Ovary (tissue), 10 donors: ENCODE results near the gene TP53TG5. TPM values are rescaled to one million over a fixed set of nuclear protein-coding genes. Genes with fewer than 3 reads are reported as not detected.
A peak's percentile ranks its signal among the peaks of the same experiment; 100 is the strongest.

Experiments used
- DNase-seq, 5 donors: peaks; one replicate each; pipeline ENCODE4 v3.0.0-alpha.2; 2019 to 2020
- H3K27ac ChIP-seq, 2 donors: fragments of 200-600 bp; one replicate each; pipeline versions ENCODE4 v1.5.1 to v1.8.0; 2019 to 2022
- H3K27me3 ChIP-seq: fragments of 200-600 bp; one replicate; pipeline ENCODE4 v1.8.0; 2022
- H3K36me3 ChIP-seq: fragments of 200-600 bp; sonication (generic); one replicate; pipeline ENCODE4 v1.5.1; 2019
- H3K4me1 ChIP-seq: one replicate; pipeline ENCODE4 v1.8.1; 2013; ENCODE audit warnings: mild to moderate bottlenecking, moderate library complexity; ENCODE audit not compliant: insufficient read depth
- H3K4me3 ChIP-seq: fragments of 200-600 bp; sonication (generic); one replicate; pipeline ENCODE4 v1.5.1; 2017
- H3K9me3 ChIP-seq, 2 donors: fragments of 200-600 bp in 1 of 2; sonication (generic) in 1 of 2; one replicate each; pipeline versions ENCODE4 v1.5.1 to v1.8.1; 2013 to 2019; ENCODE audit warnings: mild to moderate bottlenecking in 1 of 2, moderate library complexity in 1 of 2
- EP300 ChIP-seq: sonication (generic); formaldehyde crosslinking; IDR thresholded peaks from one replicate; pipeline ENCODE4 v1.6.1; 2017; ENCODE audit warnings: antibody characterized with exemption
- POLR2A ChIP-seq: fragments of 450-650 bp; IDR thresholded peaks from one replicate; pipeline ENCODE4 v1.6.1; 2017; ENCODE audit warnings: antibody characterized with exemption, mild to moderate bottlenecking, moderate library complexity
- WGBS, 3 donors: extraction: QIAGEN DNeasy Blood & Tissue Kit in 1 of 3; methylation state at CpG; one replicate each; pipeline versions ENCODE4 v1.1.5 to v1.1.7; 2013 to 2017; 5-methylcytosine and 5-hydroxymethylcytosine counted together
- intact Hi-C, 4 donors: fragments of 100-400 bp; cut with DNase I; formaldehyde crosslinking; loops; one replicate each; pipeline versions ENCODE4 v1.11.0 to v1.15.1; 2022 to 2023
- long read RNA-seq, 3 donors: library from polyadenylated mRNA in 2 of 3; unstranded in 2 of 3; transcript quantifications; one replicate each; pipeline ENCODE4 v2.0.0 and lab custom pipeline, GENCODE V29; 2021 to 2026
- polyA plus RNA-seq, 2 donors: library from polyadenylated mRNA; stranded (reverse); fragments of 200-250 nt in 1 of 2; fragments of 350-450 nt in 1 of 2; fragmentation: Illumina TruSeq in 1 of 2; extraction: RNeasy Lipid Tissue Mini Kit (QIAGEN cat#74804) in 1 of 2; gene quantifications; one replicate each; pipeline ENCODE4 v1.2.3, GENCODE V29; 2013 to 2014
- total RNA-seq, 7 donors: library from RNA; depleted of rRNA in 2 of 7; stranded (reverse); fragments of >200 nt in 2 of 7; fragmentation: NEBNext Ultra II Directional in 3 of 7; extraction: Animal tissue kit (Norgen Biotek cat#: 25700) in 3 of 7; gene quantifications; one replicate each; pipeline versions ENCODE4 v1.1.0 to v1.2.4, GENCODE V29; 2016 to 2023
- TF ChIP-seq, protein P1 (sequence below), 3 donors: fragments of 450-650 bp in 2 of 3; fragments of 200-600 bp in 1 of 3; IDR thresholded peaks; one replicate each; pipeline versions ENCODE4 v1.5.1 to v1.8.0; 2016 to 2022; ENCODE audit warnings: antibody characterized with exemption in 3 of 3, mild to moderate bottlenecking in 1 of 3
- donor health status: DM: no; HTN: no; CAD: no; lungs with moderate emphysema.
- donor health status: DM: no; HTN: no; CAD: no.
- donor health status: Bipolar disorder and iron deficiency.
- donor health status: DM: yes; HTN: yes; CAD: no.
- donor health status: DM: no; HTN: no; CAD: no.
- donor health status: DM: yes; HTN: yes; CAD: no.

The TP53TG5 gene
- under 1 TPM in 2 of 7 donors, not detected in 5; 0.42 to 0.89 TPM for total RNA-seq
- polyA plus RNA-seq = under 1 TPM in 1 of 2 donors, not detected in 1; 0.02 TPM
- long read RNA-seq, donor 1 = 0 reads
- long read RNA-seq, donor 2 = 0 reads
- long read RNA-seq, donor 3, partial matches to known transcripts = 0 of 2 reads
- long read RNA-seq, donor 3, other reads (novel, unspliced or antisense) = 2 of 2 reads

DNA sequence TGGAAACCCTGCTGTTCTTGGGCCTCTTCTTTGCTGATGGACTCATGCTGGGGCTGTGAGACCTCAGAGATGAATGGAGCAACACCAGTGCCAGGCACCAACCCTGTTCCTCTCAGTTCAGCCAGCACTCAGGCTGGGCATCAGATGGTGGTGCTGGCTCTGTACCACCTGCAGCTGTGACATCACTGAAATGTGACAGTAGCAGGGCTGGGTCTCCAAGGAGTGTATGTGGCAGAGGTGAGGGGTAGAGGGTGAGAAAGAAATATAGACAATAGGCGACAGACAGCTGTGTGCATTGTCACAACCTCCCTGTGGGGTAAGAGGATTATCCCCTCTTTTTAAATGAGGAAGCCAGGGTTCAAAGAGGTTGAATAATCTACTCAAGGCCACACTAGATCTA is at the start of gene TP53TG5:
TSS of gene TP53TG5 (minus strand) at position 135 of the 400 bp plus-strand sequence. CDS start at position 46, 89 bp downstream.
- Histone ChIP-seq H3K4me1 (no peaks in the 10 kb centered on the region), H3K36me3 (no peaks in the 10 kb centered on the region), H3K27ac (no peak within 1 kb of the TSS), H3K9me3 (no peaks in the 10 kb centered on the region), H3K4me3 (no peak within 1 kb of the TSS), H3K27me3 (no peaks in the 10 kb centered on the region)
- DNase-seq = no peak
- TF ChIP-seq, protein P1, sequence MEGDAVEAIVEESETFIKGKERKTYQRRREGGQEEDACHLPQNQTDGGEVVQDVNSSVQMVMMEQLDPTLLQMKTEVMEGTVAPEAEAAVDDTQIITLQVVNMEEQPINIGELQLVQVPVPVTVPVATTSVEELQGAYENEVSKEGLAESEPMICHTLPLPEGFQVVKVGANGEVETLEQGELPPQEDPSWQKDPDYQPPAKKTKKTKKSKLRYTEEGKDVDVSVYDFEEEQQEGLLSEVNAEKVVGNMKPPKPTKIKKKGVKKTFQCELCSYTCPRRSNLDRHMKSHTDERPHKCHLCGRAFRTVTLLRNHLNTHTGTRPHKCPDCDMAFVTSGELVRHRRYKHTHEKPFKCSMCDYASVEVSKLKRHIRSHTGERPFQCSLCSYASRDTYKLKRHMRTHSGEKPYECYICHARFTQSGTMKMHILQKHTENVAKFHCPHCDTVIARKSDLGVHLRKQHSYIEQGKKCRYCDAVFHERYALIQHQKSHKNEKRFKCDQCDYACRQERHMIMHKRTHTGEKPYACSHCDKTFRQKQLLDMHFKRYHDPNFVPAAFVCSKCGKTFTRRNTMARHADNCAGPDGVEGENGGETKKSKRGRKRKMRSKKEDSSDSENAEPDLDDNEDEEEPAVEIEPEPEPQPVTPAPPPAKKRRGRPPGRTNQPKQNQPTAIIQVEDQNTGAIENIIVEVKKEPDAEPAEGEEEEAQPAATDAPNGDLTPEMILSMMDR (IDR thresholded peaks at IDR 0.05) = no peak
- TF ChIP-seq POLR2A = no peak
- no peak for TF ChIP-seq EP300
- 90 to 100% (median 95%) methylated on average over 1 of the region's 1 CpG for WGBS, 3 donors
- intact Hi-C loops = loop anchor here in 1 of 4 donors (10.0 kb wide), 1 partner anchor 47 kb away; no protein-coding TSS in a partner anchor

DNA sequence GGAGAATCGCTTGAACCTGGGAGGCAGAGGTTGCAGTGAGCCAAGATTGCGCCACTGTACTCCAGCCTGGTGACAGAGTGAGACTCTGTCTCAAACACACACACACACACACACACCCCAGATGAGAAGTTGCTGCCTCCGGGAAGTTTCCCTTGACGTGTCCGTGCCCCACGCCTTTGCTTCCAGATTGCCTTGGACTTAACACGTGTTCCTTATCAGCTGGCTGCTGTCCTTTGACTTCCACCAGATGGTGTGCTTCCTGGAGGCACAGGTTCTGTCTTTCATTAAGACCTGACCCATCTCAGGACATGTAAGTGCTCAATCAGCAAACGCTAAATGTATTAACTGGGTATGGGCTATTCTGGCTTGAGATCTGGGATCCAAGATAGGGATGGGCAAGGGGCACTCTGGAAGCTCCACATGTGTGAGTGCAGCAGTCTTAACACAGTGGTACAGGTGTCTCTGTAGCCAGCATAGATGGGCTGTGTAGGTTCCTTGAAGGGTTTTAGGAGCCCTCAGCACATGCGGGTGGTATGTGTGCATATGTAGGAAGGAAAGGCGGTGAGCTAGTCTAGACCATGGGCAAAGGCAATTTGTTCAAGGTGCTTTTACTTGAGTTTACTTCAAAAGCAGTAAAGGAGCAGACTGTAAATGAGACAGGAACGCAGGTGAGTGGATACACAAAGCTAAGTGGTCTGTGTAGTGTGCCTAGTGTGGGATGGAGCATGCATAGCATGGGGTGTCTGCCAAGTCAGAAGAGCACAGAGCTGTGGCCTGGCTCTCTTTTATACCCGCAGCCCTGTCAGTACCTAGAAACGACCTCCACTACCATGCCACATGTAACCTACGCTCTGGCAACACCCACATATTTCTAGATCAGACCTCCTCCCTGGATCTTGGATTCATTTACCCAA is 49.4 kb upstream of the TP53TG5 start:
- TF ChIP-seq EP300 (no peak), POLR2A (no peak)
- TF ChIP-seq, protein P1 (IDR thresholded peaks at IDR 0.05) = no peak
- no peak overlapping the region for H3K27ac ChIP-seq
- no peak overlapping the region for H3K4me3 ChIP-seq
- 65 to 72% (median 65%) methylated on average over 14 of the region's 14 CpGs for WGBS, 3 donors
- no peaks in the 10 kb centered on the region for H3K27me3 ChIP-seq
- no peaks in the 10 kb centered on the region for H3K36me3 ChIP-seq
- no peak for DNase-seq
- H3K4me1 ChIP-seq = peaks cover 4% of the 10 kb centered on the region
- intact Hi-C loops = loop anchor here in 1 of 4 donors (10.0 kb wide), 1 partner anchor 53 kb away; the partner anchor contains the start of gene TP53TG5
- no peaks in the 10 kb centered on the region for H3K9me3 ChIP-seq

DNA sequence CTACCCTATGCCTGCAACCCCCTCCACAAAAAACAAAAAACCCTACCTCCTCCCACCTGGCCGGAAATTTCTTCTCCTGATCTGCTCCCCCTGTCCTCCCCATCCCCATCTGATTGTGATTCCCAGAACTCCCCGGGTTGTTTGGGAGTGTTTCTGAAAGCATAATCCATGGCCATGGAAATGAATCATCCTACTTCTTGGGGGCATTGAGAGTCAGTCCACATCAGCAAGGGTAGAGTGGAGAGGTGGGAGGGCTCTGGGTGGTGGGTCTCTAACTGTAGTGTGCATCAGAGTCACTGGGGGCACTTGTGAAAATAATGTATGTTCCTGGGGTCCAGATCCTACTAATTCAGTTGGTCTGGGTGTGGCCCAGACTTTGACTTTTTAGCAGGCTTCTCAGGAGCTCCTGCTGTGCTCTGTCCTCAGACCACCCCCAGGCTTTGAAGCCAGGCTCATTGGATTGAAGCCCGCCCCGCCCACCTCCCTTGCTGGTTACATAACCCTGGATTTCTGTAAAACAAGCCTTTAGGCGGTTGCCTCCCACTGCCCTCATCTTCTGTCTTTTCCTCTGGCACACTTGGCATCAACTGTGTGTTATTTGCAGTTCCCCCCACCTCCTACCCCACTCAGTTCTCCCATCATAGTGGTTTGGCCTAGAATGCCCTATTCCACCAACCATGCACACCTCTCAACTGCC is 48.3 kb upstream of the TP53TG5 start:
- no peaks in the 10 kb centered on the region for H3K9me3 ChIP-seq
- intact Hi-C loops = loop anchor here in 1 of 4 donors (10.0 kb wide), 1 partner anchor 52 kb away; the partner anchor contains the start of gene TP53TG5
- TF ChIP-seq EP300 (no peak), POLR2A (no peak)
- TF ChIP-seq, protein P1 (IDR thresholded peaks at IDR 0.05) = no peak
- no peaks in the 10 kb centered on the region for H3K36me3 ChIP-seq
- peak in 4 of 5 donors; percentile 30 to 60 (median 43) for DNase-seq
- H3K4me1 ChIP-seq = peaks cover 4% of the 10 kb centered on the region
- WGBS, 3 donors = 59 to 71% (median 61%) methylated on average over 5 of the region's 5 CpGs
- no peak overlapping the region for H3K27ac ChIP-seq
- H3K4me3 ChIP-seq = no peak overlapping the region
- no peaks in the 10 kb centered on the region for H3K27me3 ChIP-seq

DNA sequence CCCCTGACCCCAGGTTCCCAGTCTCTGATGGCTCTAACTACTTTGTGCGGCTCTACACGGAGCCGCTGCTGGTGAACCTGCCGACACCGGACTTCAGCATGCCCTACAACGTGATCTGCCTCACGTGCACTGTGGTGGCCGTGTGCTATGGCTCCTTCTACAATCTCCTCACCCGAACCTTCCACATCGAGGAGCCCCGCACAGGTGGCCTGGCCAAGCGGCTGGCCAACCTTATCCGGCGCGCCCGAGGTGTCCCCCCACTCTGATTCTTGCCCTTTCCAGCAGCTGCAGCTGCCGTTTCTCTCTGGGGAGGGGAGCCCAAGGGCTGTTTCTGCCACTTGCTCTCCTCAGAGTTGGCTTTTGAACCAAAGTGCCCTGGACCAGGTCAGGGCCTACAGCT is 47.4 kb upstream of the TP53TG5 start:
- no peaks in the 10 kb centered on the region for H3K27me3 ChIP-seq
- no peak for DNase-seq
- H3K27ac ChIP-seq = no peak overlapping the region
- TF ChIP-seq EP300 (no peak), POLR2A (no peak)
- TF ChIP-seq, protein P1 (IDR thresholded peaks at IDR 0.05) = no peak
- 88 to 94% (median 88%) methylated on average over 17 of the region's 17 CpGs for WGBS, 3 donors
- no peaks in the 10 kb centered on the region for H3K36me3 ChIP-seq
- no peaks in the 10 kb centered on the region for H3K9me3 ChIP-seq
- no peak overlapping the region for H3K4me3 ChIP-seq
- peaks cover 4% of the 10 kb centered on the region for H3K4me1 ChIP-seq
- intact Hi-C loops = loop anchor here in 1 of 4 donors (10.0 kb wide), 1 partner anchor 51 kb away; the partner anchor contains the start of gene TP53TG5
